GM18873 (cell line): ENCODE measurements around the gene SPAG5.

Source experiments
- ATAC-seq: cut with Tn5 transposase; IDR thresholded peaks from one replicate; pipeline ENCODE4 v1.9.1; 2021; ENCODE audit warnings: mild to moderate bottlenecking, moderate library complexity, moderate number of reproducible peaks; ENCODE audit not compliant: unreplicated experiment, low FRiP score

SPAG5 gene, protein sequence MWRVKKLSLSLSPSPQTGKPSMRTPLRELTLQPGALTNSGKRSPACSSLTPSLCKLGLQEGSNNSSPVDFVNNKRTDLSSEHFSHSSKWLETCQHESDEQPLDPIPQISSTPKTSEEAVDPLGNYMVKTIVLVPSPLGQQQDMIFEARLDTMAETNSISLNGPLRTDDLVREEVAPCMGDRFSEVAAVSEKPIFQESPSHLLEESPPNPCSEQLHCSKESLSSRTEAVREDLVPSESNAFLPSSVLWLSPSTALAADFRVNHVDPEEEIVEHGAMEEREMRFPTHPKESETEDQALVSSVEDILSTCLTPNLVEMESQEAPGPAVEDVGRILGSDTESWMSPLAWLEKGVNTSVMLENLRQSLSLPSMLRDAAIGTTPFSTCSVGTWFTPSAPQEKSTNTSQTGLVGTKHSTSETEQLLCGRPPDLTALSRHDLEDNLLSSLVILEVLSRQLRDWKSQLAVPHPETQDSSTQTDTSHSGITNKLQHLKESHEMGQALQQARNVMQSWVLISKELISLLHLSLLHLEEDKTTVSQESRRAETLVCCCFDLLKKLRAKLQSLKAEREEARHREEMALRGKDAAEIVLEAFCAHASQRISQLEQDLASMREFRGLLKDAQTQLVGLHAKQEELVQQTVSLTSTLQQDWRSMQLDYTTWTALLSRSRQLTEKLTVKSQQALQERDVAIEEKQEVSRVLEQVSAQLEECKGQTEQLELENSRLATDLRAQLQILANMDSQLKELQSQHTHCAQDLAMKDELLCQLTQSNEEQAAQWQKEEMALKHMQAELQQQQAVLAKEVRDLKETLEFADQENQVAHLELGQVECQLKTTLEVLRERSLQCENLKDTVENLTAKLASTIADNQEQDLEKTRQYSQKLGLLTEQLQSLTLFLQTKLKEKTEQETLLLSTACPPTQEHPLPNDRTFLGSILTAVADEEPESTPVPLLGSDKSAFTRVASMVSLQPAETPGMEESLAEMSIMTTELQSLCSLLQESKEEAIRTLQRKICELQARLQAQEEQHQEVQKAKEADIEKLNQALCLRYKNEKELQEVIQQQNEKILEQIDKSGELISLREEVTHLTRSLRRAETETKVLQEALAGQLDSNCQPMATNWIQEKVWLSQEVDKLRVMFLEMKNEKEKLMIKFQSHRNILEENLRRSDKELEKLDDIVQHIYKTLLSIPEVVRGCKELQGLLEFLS

DNA sequence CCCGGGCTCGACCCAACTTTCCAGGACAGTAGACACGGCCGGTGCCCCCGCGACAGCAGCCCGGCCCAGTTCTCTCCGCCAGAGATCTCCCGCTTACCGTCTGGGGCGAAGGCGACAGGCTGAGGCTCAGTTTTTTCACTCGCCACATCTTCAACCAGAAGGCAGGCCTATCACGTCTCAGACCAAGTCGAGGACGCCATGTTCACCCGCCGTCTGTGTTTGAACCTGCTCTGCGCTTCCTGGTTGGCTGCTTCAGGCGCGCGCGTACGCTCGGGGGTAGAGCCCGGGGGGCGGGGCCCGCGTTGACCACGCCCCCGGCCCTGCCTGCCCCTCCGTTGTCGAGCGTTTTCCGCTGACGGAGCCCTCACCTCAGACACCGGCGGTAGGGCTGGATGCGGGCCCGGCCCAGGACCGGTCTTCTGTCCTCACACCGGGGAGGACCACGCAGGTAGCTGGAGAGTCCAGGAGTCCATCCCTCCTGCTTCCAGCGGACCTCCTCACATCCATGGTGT, at the start of gene SPAG5:
Gene SPAG5, minus strand, starts transcription at position 227 of the 512 bp plus-strand sequence. Its CDS starts 79 bp downstream, at position 148.
- peak; percentile 59 for ATAC-seq

DNA sequence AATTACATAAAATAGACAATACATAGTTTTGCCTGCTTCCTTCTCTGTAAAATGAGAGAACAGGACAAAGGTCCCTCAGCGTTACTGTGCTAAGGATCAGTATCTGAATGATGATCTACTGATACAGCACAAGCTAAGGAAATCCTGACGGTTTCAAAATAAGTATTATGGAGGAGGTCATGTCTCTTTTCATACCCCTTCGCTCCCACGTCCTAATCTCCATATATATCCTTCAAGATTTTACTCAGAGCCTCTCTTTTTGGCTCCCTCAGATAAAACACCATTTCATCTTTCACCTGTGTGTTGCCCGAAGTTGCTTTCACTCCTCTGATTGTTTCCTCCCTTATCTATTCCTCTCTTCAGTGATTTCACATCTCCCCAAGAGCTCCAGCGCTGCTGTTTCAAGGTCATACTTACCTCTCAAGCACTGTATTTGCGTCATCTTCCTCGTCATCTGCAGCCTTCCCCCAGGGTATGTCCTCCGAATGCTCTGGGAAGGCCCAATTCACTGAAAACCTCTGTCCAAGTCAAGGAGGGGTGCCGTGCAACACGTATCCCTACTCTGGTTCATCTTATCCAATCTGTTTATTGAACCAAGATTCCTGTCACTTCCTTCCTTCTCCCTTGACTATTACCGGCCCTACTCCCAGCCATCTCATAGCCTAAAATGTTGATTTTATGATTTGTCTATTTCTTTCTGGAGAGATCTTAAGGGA, 47.4 kb upstream of the SPAG5 start:
- ATAC-seq: no peak

DNA sequence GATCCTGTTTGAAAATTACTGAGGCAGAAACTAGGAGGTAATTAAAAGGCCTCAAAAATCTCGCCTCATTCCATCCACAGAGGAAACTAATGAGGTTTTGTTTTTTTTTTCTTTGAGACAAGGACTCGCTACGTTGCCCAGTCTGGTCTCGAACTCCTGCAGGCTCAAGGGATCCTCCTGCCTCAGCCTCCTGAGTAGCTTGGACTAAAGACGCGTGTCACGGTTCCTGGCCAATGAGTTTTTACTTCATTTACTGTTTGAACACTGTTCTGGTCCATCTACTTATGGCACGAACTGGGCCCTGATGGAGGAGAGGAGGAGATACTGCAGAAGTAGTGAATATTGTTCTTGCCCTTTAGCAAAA, 46.7 kb upstream of the SPAG5 start:
- no peak for ATAC-seq

DNA sequence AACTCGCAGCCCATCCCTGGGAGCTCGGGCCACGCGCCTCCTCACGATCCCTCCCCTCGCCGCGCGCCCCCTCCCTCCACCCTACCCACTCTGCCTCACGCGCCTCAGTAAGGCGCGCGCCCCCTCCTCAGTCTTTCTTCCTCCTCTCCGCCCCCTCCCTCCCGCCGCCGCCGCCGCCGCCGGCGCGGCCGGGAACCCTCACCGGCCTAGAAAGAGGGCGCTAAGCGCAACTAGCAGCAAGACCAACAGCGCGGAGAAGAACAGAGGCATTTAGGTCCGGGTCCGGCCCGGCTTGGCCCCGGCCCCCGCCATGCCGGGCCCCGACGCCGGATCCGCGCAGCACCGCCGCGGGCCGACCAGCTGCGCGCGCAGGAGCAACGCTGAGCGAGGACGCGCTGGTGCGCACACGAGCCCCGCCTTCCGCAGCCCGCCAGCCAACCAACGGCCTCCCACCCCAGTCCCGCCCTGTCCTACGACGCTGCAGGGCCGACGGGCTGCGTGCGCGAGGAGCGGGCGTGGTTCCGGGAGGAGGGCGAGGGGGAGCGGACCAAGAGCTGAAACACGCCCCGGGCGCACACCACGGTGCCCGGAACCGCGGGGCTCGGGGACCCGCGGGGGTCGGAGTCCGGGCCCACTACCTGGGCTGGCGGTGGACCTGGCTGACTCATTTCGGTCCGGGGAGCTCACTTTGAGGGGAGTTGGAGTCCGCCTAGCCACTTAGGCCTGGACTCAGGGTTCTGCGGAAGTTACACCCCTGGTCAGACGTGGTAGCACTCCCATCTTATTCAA, 46.2 kb upstream of the SPAG5 start, which contains the start of gene BLTP2:
Gene BLTP2, minus strand, starts transcription at position 372 of the 789 bp plus-strand sequence. Its CDS starts 102 bp downstream, at position 270.
- ATAC-seq: peak; percentile 80

DNA sequence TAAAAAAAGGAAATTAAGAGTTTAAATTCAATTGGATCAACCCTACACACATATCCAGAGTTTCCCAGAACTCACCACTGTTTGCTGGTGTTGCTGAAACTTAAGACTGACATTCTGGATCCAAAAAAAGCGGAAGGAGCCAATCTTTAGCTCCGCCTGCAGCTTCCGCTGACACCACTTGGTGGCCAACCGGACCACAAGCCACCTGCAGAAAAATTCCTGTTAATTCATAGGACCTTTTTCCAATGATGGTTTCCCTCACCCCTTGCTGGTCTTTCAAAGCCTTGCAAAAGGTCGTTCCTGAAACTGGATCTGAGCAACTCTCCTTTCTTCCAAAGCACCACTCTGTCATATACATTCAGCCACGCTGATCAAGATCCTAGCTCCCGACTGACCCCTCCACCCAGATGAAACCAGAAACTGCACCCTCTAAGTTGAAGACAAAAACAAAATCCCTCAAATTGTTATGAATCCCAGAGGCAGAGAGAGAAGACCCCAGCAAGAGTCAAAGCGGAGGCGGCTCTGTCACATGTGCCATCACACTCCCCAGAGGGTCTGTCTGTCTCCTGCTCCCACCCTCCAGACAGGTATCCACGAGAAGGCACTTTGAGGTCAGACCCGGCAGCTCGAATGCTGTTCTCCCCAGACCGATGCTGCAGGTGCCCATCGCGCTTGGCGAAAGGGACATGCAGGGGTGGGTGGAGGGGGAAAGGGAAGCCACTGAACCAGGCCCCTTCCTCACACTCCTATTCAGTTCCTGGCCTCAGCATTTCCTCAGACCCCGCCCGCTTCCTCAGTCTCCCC, 45.4 kb upstream of the SPAG5 start:
- no peak for ATAC-seq

DNA sequence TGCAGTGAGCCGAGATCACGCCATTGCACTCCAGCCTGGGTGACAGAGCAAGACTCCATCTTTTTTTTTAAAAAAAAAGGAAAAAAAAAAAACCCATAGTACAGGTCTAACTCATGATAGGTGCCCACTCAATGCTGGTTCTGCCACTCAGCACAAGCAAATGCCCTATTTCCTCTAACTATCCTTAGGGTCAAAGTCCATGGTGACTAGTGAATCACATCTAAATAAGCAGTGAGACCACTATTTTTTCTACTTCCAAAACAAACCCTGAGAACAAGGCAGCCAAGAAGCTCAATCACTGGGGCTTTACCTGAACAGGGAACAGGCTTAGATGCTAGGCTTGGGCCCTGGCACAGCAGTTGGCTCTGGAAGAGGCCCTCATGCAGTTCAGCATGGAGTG, 42.8 kb upstream of the SPAG5 start:
- ATAC-seq: no peak

DNA sequence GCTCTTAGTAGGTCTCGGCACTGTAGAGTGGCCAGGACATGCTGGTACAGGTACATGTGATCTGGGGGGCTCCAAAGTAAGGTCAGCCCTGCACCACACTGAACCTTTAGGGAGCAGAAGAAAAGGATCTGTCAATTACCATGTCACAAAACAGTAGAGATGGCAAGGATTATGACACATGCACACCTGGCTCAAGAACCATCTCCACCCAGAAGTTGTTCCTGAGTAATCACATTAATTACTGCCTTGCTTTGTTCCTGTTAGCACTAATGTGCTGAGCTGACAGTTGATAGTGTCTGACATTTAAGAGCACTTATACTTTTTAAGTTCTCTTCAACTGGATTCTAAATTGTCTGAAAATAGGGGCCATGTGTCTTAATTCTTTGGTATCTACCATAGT, 36.7 kb upstream of the SPAG5 start:
- ATAC-seq: no peak

DNA sequence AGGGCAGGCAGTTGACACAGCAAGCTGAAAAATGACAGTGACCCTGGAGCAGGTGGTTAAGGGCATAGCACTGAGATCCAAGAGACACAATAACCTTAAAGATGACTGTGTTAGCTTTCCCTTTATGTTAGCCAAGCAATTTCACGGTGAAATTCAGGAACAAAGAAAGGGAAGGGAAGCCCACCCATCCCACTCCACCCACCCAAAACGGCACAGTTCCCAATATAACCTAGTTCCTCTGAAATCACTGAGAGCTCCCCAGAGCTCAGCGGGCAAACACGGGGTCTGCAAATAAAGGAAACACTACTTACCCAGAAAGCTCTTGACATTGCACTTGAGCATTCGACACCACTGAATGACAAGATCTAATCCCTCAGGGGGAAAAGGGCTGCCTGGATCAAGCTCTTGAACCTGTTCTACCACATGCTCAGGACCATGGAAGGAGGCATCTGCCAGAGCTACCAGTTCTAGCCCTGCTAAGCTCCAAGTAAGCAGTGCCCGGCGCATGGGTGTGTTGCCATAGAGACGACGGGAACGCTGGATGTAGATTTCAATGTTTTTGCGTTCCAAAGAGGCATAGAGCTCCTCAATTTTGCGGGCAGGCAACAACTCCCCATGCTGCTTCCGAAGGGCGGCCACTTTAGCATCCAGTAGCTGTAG, 35.5 kb upstream of the SPAG5 start:
- ATAC-seq: no peak

DNA sequence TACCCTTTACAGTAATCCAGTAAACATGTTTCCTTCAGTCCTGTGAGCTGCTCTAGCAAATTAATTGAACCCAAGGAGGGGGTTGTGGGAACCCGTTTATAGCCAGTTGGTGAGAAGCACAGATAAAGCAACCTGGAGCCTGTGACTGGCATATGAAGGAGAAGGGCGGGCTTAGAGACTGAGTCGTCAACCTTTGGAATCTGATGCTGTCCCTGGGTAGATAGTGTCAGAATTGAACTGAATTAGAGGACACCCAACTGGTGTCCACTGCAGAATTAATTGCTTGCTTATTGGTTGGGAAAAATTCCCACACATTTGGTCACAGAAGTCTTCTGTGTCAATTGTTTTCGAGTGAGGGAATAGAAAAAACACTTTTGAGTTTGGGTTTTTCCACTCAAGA, 28.0 kb upstream of the SPAG5 start:
- ATAC-seq: no peak

DNA sequence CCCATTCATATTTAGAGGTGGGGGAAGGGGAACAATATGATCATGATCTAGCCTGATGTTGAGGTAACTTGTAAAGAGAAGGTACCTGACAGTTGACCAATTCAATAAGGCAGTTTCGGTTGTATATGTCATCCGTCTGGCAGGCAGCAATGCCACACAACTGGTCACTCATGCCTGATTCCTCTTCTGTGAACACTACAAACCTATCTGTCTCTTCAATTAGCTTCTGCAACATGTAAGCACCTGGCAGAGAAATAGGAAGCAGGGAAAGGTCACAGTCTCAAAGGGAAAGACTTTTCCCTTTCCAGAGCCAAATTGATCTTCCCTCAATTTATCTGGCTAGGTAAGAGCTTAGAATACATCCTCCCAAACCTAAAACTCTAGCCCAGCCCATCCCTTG, 25.3 kb upstream of the SPAG5 start:
- no peak for ATAC-seq

DNA sequence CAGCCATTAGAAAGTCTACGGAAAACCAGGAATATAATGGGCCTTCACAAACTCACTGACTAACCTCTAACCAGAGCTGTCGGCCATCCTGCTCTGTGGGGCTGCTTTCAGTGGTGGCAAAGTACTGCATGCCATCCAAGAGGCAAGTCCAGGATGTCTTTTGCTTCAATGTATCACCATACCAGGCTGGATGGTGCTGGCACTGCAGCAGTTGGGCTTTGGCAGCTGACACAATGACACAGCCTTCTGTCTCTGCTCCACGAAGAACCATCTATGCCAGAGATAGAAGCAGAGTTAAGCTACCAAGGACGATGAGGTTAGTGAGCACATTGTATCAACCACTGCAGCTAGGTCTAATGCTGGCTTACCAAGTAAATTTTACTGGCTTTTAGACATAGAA, 24.9 kb upstream of the SPAG5 start:
- no peak for ATAC-seq

DNA sequence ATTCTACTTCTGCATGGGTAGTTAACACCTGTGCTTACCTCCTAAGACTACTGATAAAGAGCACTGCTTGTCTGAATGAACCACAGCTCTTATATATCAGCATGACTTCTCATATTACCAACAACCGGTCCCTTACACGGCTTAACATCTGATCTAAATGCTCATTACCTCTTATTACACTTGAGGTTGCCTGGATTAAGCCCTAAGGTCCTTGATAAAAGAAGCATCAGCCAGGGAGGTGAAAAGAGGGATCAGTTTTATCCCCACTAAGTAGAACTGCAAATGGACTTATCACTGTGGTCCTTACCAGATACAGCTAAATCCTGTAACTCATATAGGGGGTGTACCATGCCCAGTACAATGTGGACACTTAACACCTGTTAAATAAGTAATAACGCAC, 23.4 kb upstream of the SPAG5 start:
- no peak for ATAC-seq

DNA sequence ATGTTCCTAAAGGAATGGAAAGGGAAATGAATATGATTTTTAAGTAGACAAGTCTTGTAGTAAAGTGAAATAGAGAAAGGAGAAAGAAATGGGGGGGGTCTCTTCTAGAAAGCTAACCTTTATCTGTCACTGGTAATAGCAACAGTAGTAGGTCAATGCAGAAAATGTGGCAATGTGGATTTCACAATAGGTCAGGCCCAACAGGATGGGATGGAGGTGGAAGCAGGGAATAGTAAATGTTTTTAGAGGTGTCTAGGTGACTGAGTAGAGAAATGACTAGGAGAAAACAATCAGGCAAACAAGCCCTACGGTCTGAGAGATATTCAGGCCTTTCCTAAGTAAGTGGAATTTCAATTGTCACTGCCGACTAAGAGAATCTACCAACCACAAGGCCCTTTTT, 21.2 kb upstream of the SPAG5 start:
- ATAC-seq: no peak

DNA sequence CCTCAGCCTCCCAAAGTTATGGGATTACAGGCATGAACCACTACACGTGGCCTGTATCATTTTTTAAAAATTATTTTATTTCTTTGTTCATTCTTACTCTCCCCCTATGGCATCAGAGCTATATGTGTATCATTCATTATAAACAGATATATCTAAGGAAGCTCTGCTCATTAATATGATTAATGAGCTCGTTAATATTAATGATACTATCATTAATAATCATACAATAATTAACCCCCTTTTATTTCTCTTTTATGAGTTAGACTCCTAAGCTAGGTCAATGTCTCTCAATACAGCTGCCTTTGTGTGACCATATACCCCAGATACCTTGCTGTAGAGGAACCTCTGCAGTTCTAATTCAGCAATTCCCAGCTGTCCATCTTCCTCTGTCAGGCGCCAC, 19.6 kb upstream of the SPAG5 start:
- ATAC-seq: no peak

DNA sequence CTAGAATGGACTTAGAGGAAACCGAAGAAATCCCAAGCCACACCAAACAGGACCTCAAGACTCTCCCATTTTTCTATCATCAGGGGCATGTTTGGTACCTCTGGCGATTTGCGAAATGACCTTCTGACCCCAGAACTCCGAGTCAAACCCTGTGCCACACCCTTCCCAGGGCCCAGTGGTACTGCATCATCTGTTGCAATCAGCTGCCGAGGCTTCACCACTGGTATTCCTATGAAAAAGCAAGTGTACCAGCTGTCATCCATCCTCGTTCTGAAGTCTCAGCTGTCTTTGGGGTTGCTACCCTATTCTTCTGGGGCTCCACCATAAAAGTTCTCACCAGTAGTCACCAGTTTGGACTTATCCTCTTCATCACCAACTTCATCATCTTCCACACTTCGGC, 17.5 kb upstream of the SPAG5 start:
- ATAC-seq: no peak

DNA sequence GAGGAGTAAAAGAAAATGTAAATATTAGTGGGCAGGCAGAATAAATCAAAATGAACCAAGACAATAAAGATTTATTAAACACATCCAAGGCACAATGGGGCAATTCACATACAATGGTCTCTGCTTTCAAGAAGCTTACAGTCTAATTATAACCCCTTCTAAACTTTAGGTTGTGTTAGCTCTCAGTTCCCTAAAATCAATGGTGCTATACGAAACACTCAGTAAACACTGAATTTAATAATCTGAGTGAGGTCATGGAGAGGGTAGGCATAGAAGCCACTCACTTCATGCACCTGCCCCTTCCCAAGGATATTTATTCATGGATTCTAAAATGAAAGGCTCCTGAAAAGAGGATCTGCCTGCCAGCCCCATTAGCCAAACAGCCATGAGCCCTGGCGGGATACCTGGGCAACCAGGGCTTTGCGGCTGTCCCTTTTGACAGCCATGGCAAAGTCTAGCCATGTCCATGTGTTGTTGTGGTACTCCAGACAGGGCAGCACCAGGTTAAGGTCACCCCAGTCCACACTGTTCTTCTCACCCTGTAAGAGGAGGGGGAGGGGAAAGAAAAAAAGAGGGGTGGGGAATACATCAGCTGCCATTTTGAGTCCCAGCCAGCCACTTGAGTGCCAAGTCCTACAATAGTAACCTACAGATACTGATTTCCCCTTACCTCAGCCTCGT, 16.6 kb upstream of the SPAG5 start:
- ATAC-seq: no peak

DNA sequence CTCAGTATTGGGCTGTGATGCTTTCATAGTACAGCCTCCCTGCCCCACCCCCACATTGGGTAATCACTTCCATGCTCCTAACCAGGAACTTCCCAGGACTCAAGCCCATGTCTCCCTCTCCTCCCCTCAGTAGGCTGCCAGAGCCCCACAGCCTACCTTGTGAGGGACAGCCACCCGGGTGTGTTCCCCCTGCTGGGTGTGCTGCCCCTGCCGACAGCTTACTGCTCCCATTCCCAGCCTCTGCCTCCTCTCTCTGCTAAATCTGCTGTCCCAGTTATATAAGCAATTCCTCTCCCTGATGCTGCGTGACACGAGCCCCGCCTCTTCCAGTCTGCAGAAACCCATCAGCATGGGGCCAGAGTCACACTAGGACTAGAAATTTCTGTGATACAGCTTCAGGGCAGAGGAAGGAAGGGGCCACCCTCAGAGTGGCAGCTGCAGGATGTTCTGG, 15.1 kb upstream of the SPAG5 start, which contains the start of gene RSKR:
Gene RSKR, minus strand, starts transcription at position 255 of the 451 bp plus-strand sequence. Its CDS starts 24 bp downstream, at position 231.
- ATAC-seq: no peak
